IPS-20b (cell line): Measurements from ENCODE around the gene COL5A1.

Experiments
- H3K27ac ChIP-seq: one replicate; pipeline ENCODE4 v1.5.1; 2013; ENCODE audit warnings: low read length
- H3K27me3 ChIP-seq: 2 replicates; pipeline ENCODE4 v1.6.1; 2013; ENCODE audit warnings: mild to moderate bottlenecking, low read length, inconsistent platforms; ENCODE audit not compliant: insufficient read depth
- H3K36me3 ChIP-seq: 2 replicates; pipeline ENCODE4 v1.6.1; 2013; ENCODE audit warnings: low read depth, mild to moderate bottlenecking, inconsistent platforms, low read length, moderate library complexity; ENCODE audit not compliant: insufficient read depth
- H3K4me1 ChIP-seq: 2 replicates; pipeline ENCODE4 v1.6.1; 2013; ENCODE audit warnings: mild to moderate bottlenecking, control low read depth, inconsistent platforms, low read length, moderate library complexity; ENCODE audit not compliant: insufficient read depth
- H3K4me3 ChIP-seq: 2 replicates; pipeline ENCODE4 v1.5.1; 2013; ENCODE audit warnings: mild to moderate bottlenecking, low read length, inconsistent platforms
- H3K9ac ChIP-seq: 2 replicates; pipeline ENCODE4 v1.6.1; 2013; ENCODE audit warnings: low read depth, mild to moderate bottlenecking, inconsistent platforms, low read length, moderate library complexity
- H3K9me3 ChIP-seq: 2 replicates; pipeline ENCODE4 v1.6.1; 2013; ENCODE audit warnings: mild to moderate bottlenecking, low read depth, low read length, inconsistent platforms; ENCODE audit not compliant: insufficient read depth

COL5A1 gene

GRCh38 chr9:134826336-134827285 lies 185.0 kb downstream of the COL5A1 start:
- Histone ChIP-seq H3K27me3 (no peaks in the 10 kb centered on the region), H3K36me3 (0 out of 2 replicates have a peak, but pooled peaks cover 6% of the 10 kb centered on the region)

GRCh38 chr9:134827559-134827958 lies 186.0 kb downstream of the COL5A1 start:
- H3K9me3 ChIP-seq, result no peaks in the 10 kb centered on the region
- H3K4me3 ChIP-seq, result no peak overlapping the region
- H3K9ac ChIP-seq, result no peak overlapping the region
- H3K27ac ChIP-seq, result no peak overlapping the region
- no peaks in the 10 kb centered on the region for H3K27me3 ChIP-seq
- no peaks in the 10 kb centered on the region for H3K4me1 ChIP-seq
- 0 out of 2 replicates have a peak, but pooled peaks cover 6% of the 10 kb centered on the region for H3K36me3 ChIP-seq

More at GRCh38 chr9:134826336-134827285, 185.0 kb downstream of the COL5A1 start:
- Histone ChIP-seq H3K4me1 (no peaks in the 10 kb centered on the region), H3K27ac (no peak overlapping the region), H3K9ac (no peak overlapping the region), H3K9me3 (no peaks in the 10 kb centered on the region), H3K4me3 (no peak overlapping the region)

- no peak overlapping the region for H3K9ac ChIP-seq
- no peak overlapping the region for H3K27ac ChIP-seq
- no peaks in the 10 kb centered on the region for H3K4me1 ChIP-seq
- H3K27me3 ChIP-seq, result no peaks in the 10 kb centered on the region
- no peak overlapping the region for H3K4me3 ChIP-seq
- H3K9me3 ChIP-seq, result no peaks in the 10 kb centered on the region
- 0 out of 2 replicates have a peak, but pooled peaks cover 6% of the 10 kb centered on the region for H3K36me3 ChIP-seq
Observed at GRCh38 chr9:134827993-134828392, 186.4 kb downstream of the COL5A1 start.

GRCh38 chr9:134828892-134829291 lies 187.3 kb downstream of the COL5A1 start:
- Histone ChIP-seq H3K27ac (no peak overlapping the region), H3K9me3 (no peaks in the 10 kb centered on the region), H3K36me3 (0 out of 2 replicates have a peak, but pooled peaks cover 6% of the 10 kb centered on the region), H3K9ac (no peak overlapping the region), H3K27me3 (no peaks in the 10 kb centered on the region), H3K4me3 (no peak overlapping the region), H3K4me1 (no peaks in the 10 kb centered on the region)

GRCh38 chr9:134829356-134829937 lies 187.8 kb downstream of the COL5A1 start:
- no peak overlapping the region for H3K9ac ChIP-seq
- H3K36me3 ChIP-seq, result 0 out of 2 replicates have a peak, but pooled peaks cover 6% of the 10 kb centered on the region
- H3K27ac ChIP-seq, result no peak overlapping the region

GRCh38 chr9:134830126-134830525 lies 188.5 kb downstream of the COL5A1 start:
- Histone ChIP-seq H3K9me3 (no peaks in the 10 kb centered on the region), H3K4me1 (no peaks in the 10 kb centered on the region), H3K27me3 (no peaks in the 10 kb centered on the region), H3K9ac (no peak overlapping the region), H3K27ac (no peak overlapping the region), H3K4me3 (no peak overlapping the region), H3K36me3 (0 out of 2 replicates have a peak, but pooled peaks cover 6% of the 10 kb centered on the region)

More at GRCh38 chr9:134829356-134829937, 187.8 kb downstream of the COL5A1 start:
- H3K27me3 ChIP-seq, result no peaks in the 10 kb centered on the region
- H3K4me1 ChIP-seq, result no peaks in the 10 kb centered on the region
- no peaks in the 10 kb centered on the region for H3K9me3 ChIP-seq
- no peak overlapping the region for H3K4me3 ChIP-seq

- H3K27ac ChIP-seq, result no peak overlapping the region
- no peak overlapping the region for H3K9ac ChIP-seq
- H3K36me3 ChIP-seq, result 0 out of 2 replicates have a peak, but pooled peaks cover 6% of the 10 kb centered on the region
- H3K4me1 ChIP-seq, result no peaks in the 10 kb centered on the region
- no peaks in the 10 kb centered on the region for H3K27me3 ChIP-seq
- no peak overlapping the region for H3K4me3 ChIP-seq
- no peaks in the 10 kb centered on the region for H3K9me3 ChIP-seq
Observed at GRCh38 chr9:134830926-134831720, 189.5 kb downstream of the COL5A1 start.

GRCh38 chr9:134832471-134832870 lies 190.9 kb downstream of the COL5A1 start:
- Histone ChIP-seq H3K4me3 (no peak overlapping the region), H3K27ac (no peak overlapping the region), H3K9me3 (no peaks in the 10 kb centered on the region), H3K36me3 (0 out of 2 replicates have a peak, but pooled peaks cover 6% of the 10 kb centered on the region), H3K9ac (no peak overlapping the region), H3K27me3 (no peaks in the 10 kb centered on the region), H3K4me1 (no peaks in the 10 kb centered on the region)

GRCh38 chr9:134833294-134833880 lies 191.8 kb downstream of the COL5A1 start:
- Histone ChIP-seq H3K9ac (no peak overlapping the region), H3K4me3 (no peak overlapping the region), H3K36me3 (0 out of 2 replicates have a peak, but pooled peaks cover 5% of the 10 kb centered on the region), H3K4me1 (no peaks in the 10 kb centered on the region), H3K27me3 (no peaks in the 10 kb centered on the region), H3K27ac (no peak overlapping the region), H3K9me3 (no peaks in the 10 kb centered on the region)

GRCh38 chr9:134834217-134834956 lies 192.8 kb downstream of the COL5A1 start:
- Histone ChIP-seq H3K27me3 (no peaks in the 10 kb centered on the region), H3K9me3 (no peaks in the 10 kb centered on the region), H3K36me3 (no peaks in the 10 kb centered on the region), H3K4me1 (no peaks in the 10 kb centered on the region), H3K27ac (no peak overlapping the region), H3K9ac (no peak overlapping the region), H3K4me3 (no peak overlapping the region)
